KMS-11 (cell line): Measurements from ENCODE around the gene GULP1.

Experiments used
- H2AFZ ChIP-seq: fragments of 200-600 bp; sonication (generic); 2 replicates; pipeline ENCODE4 v1.6.1; 2016; ENCODE audit warnings: antibody characterized with exemption, mixed run types, low read depth
- H3K27ac ChIP-seq: fragments of 200-600 bp; sonication (generic); 2 replicates; pipeline ENCODE4 v1.6.1; 2016; ENCODE audit warnings: mild to moderate bottlenecking, mixed run types
- H3K27me3 ChIP-seq: fragments of 200-600 bp; sonication (generic); 2 replicates; pipeline ENCODE4 v1.6.1; 2017; ENCODE audit warnings: mild to moderate bottlenecking, low read depth, mixed run types, moderate library complexity; ENCODE audit not compliant: insufficient read depth
- H3K36me3 ChIP-seq: fragments of 200-600 bp; sonication (generic); 2 replicates; pipeline ENCODE4 v1.6.1; 2017; ENCODE audit warnings: mild to moderate bottlenecking, mixed run types; ENCODE audit not compliant: insufficient read depth
- H3K4me1 ChIP-seq: fragments of 200-600 bp; sonication (generic); 2 replicates; pipeline ENCODE4 v1.6.1; 2016; ENCODE audit warnings: mild to moderate bottlenecking, low read depth, mixed run types; ENCODE audit not compliant: poor library complexity, severe bottlenecking
- H3K4me2 ChIP-seq: fragments of 200-600 bp; sonication (generic); 2 replicates; pipeline ENCODE4 v1.7.0; 2016; ENCODE audit warnings: mild to moderate bottlenecking, mixed run types
- H3K4me3 ChIP-seq: fragments of 200-600 bp; sonication (generic); IDR thresholded peaks from 2 replicates; pipeline ENCODE4 v1.6.1; 2017; ENCODE audit warnings: low read depth, low read length, mixed read lengths; ENCODE audit not compliant: insufficient read depth
- H3K79me2 ChIP-seq: fragments of 200-600 bp; sonication (generic); 2 replicates; pipeline ENCODE4 v1.6.1; 2016; ENCODE audit warnings: low read depth, mixed run types; ENCODE audit not compliant: insufficient read depth
- H3K9ac ChIP-seq: fragments of 200-600 bp; sonication (generic); 2 replicates; pipeline ENCODE4 v1.6.1; 2016; ENCODE audit warnings: mild to moderate bottlenecking, mixed run types
- H4K20me1 ChIP-seq: fragments of 200-600 bp; sonication (generic); 2 replicates; pipeline ENCODE4 v1.6.1; 2016; ENCODE audit warnings: mild to moderate bottlenecking, mixed run types; ENCODE audit not compliant: insufficient read depth
- CTCF ChIP-seq: fragments of 200-600 bp; sonication (generic); conservative IDR thresholded peaks from 2 replicates; pipeline ENCODE4 v1.6.1; 2017; ENCODE audit warnings: low read depth, mild to moderate bottlenecking, antibody characterized with exemption, low read length, moderate library complexity, mixed read lengths

GULP1 gene

GRCh38 chr2:188628989-188629752 lies 337.5 kb downstream of the GULP1 start:
- no peak for TF ChIP-seq CTCF

GRCh38 chr2:188629753-188630527 lies 338.3 kb downstream of the GULP1 start:
- Histone ChIP-seq H3K79me2 (no peaks in the 10 kb centered on the region), H3K4me1 (no peaks in the 10 kb centered on the region), H3K9ac (no peak overlapping the region), H3K27me3 (no peaks in the 10 kb centered on the region), H3K36me3 (no peaks in the 10 kb centered on the region), H2AFZ (no peak overlapping the region), H3K4me3 (no peak overlapping the region), H3K4me2 (no peak overlapping the region), H3K27ac (no peak overlapping the region), H4K20me1 (no peaks in the 10 kb centered on the region)
- no peak for TF ChIP-seq CTCF

More at GRCh38 chr2:188628989-188629752, 337.5 kb downstream of the GULP1 start:
- Histone ChIP-seq H3K4me3 (no peak overlapping the region), H3K9ac (no peak overlapping the region), H3K4me1 (no peaks in the 10 kb centered on the region), H3K27me3 (no peaks in the 10 kb centered on the region), H3K36me3 (no peaks in the 10 kb centered on the region), H3K27ac (no peak overlapping the region), H3K4me2 (no peak overlapping the region), H2AFZ (no peak overlapping the region), H3K79me2 (no peaks in the 10 kb centered on the region), H4K20me1 (no peaks in the 10 kb centered on the region)

- H4K20me1 ChIP-seq, result no peaks in the 10 kb centered on the region
- no peaks in the 10 kb centered on the region for H3K4me1 ChIP-seq
- TF ChIP-seq CTCF, result no peak
- H3K36me3 ChIP-seq, result no peaks in the 10 kb centered on the region
- H3K9ac ChIP-seq, result no peak overlapping the region
- no peak overlapping the region for H2AFZ ChIP-seq
- H3K27ac ChIP-seq, result no peak overlapping the region
- H3K27me3 ChIP-seq, result no peaks in the 10 kb centered on the region
- H3K79me2 ChIP-seq, result no peaks in the 10 kb centered on the region
- H3K4me3 ChIP-seq, result no peak overlapping the region
- no peak overlapping the region for H3K4me2 ChIP-seq
Observed at GRCh38 chr2:188631037-188631809, 339.5 kb downstream of the GULP1 start.

- Histone ChIP-seq H3K79me2 (no peaks in the 10 kb centered on the region), H2AFZ (no peak overlapping the region), H3K4me3 (no peak overlapping the region), H3K27me3 (no peaks in the 10 kb centered on the region), H3K9ac (no peak overlapping the region), H3K36me3 (no peaks in the 10 kb centered on the region), H3K4me1 (no peaks in the 10 kb centered on the region), H3K4me2 (no peak overlapping the region), H4K20me1 (no peaks in the 10 kb centered on the region), H3K27ac (no peak overlapping the region)
- no peak for TF ChIP-seq CTCF
Observed at GRCh38 chr2:188634656-188635055, 343.0 kb downstream of the GULP1 start.
